Tibial nerve (tissue), 3 donors: ENCODE data around the gene EP400.

Source experiments
- POLR2A ChIP-seq, 2 donors: fragments of 450-650 bp; IDR thresholded peaks; one replicate each; pipeline ENCODE4 v1.6.1; 2017; ENCODE audit warnings: antibody characterized with exemption in 2 of 2, mild to moderate bottlenecking in 2 of 2, moderate library complexity in 2 of 2
- TF ChIP-seq, protein P1 (sequence below), 5 experiments: fragments of 200-600 bp in 3 of 5; fragments of 450-650 bp in 2 of 5; sonication (generic) in 3 of 5; IDR thresholded peaks; one replicate each; pipeline ENCODE4 v1.5.1; 2016 to 2019; ENCODE audit warnings: antibody characterized with exemption in 5 of 5, mild to moderate bottlenecking in 3 of 5, moderate library complexity in 2 of 5

DNA sequence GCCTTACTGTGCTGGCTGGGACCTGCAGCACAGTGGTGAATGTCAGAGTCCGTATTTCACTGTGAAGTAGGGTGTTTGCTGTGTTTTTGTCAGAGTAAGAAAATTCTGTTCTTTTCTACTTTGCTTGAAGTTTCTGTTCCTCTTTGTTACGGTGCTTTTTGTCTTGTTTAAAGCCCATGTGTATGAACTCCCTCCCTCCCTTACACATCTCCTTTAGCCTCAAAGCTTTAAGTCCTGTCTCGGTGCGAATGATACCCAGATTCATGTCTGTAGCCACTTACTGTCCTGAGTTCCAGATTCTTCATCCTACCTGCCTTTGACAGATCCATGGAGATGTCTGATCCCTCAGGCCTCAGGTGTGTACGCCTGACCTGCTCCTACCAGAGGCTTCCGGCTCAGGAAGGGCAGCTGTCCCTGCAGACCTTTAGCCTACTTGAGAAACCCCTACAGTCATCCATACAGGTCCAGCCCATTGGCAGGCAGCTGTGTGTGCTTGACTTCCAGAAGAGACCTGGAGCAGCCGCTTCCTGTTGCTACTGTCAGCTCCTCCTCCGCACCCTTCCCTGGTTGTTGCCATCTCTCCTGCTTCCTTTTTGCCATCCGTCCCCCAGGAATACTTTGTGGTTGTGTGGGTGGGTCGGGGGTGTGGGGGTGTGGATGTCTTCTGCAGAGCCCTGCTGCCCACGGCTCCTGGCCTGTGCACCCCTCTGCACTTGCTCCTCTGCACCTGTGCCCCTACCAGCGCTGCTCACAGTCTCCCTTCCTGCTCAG is 121.5 kb downstream of the EP400 start:
- TF ChIP-seq POLR2A (IDR thresholded peaks at IDR 0.05) = no peak
- TF ChIP-seq, protein P1, sequence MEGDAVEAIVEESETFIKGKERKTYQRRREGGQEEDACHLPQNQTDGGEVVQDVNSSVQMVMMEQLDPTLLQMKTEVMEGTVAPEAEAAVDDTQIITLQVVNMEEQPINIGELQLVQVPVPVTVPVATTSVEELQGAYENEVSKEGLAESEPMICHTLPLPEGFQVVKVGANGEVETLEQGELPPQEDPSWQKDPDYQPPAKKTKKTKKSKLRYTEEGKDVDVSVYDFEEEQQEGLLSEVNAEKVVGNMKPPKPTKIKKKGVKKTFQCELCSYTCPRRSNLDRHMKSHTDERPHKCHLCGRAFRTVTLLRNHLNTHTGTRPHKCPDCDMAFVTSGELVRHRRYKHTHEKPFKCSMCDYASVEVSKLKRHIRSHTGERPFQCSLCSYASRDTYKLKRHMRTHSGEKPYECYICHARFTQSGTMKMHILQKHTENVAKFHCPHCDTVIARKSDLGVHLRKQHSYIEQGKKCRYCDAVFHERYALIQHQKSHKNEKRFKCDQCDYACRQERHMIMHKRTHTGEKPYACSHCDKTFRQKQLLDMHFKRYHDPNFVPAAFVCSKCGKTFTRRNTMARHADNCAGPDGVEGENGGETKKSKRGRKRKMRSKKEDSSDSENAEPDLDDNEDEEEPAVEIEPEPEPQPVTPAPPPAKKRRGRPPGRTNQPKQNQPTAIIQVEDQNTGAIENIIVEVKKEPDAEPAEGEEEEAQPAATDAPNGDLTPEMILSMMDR (IDR thresholded peaks at IDR 0.05) = no peak
